Measurements from ENCODE around the gene DSN1.
"Not testable (repeated sequence)": the region's sequence is repeated elsewhere in the genome, so short reads cannot be mapped to it uniquely, and the experiment has no call there.

Gene DSN1

DNA sequence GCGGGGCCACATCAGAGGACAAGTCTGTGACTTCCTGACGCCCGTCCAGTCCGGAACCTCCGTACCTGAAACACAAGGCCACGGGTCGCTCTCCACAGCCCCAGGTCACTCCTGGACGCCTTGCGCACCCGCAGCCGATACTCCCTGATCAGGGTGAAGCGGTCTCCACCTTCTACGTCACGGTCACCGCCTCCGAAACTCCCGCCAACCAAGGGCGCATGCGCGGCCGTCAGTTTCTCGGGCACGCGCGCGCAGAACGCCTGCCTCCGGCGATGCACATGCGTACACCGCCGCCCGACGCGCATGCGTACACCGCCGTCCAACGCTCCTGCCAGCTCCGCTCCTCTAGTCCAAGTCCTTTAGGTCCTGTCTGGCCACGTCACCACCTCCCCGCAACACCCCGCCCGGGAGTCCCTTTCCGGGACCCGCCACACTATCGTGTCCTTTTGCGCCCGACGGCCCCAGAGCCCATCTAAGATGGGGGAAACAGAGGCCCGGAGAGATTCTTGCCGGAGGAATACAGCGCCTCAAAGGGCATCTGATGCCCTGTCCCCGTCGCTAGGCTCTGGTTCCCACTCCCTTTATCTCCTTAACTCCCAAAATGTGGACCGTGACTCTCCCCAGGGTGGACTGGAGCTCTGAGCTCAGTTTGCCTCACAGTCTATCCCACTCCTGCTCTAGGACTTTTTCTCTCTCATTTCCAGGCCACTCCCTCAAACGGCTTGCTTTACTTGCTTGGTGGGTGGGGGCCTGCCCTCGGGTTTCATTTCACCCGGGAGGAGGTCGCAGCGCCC, at the start of gene DSN1:
DSN1 (minus strand) TSS at position 167 of the 794 bp plus-strand sequence. CDS start 2,305 bp downstream, outside the sequence.
- DNase-seq: peak; percentile 97 to 99 (median 98)

GRCh38 chr20:36823121-36823520, 49.6 kb upstream of the DSN1 start:
- no peak for DNase-seq

- DNase-seq: no peak
Measured at GRCh38 chr20:36821964-36822437, 48.4 kb upstream of the DSN1 start.

GRCh38 chr20:36820928-36821327, 47.4 kb upstream of the DSN1 start:
- DNase-seq: no peak

DNA sequence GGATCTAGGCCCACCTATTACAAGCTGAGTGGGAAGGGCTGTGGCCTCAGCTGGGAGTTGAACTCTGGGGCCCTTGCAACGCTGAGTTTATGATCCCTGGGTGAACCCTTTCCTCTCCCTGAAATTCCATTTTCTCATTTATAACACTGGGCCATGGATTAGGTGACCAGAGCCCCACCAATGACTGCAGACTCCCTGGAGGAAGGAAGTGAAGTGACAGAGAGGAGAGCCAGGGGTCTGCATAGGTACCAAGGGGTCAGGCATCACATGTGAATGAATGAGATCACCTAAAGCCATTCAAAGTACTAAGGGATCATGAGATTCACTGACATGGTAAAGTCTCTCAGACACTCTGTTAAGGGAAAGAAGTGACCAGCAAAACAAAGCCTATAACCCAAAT, 46.5 kb upstream of the DSN1 start:
- no peak for DNase-seq

DNA sequence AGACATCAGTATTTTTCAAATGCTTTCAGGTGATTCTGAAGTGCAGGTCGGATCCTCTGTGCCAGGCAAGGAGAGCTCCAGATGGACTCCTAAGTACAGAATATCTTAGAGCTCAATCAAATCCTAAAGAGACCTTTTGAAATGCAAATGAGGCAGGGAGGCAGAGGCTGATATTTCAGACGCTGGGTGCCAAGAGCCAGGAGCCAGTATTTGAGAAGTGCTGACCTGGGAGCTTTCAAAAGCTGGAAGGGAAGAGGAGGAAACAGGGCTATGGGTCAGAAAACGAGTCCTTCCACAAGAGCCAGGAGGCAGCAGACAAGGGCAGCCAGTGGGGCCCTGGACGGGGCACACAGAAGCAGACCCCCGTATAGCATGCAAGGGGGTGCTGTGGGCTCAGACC, 46.1 kb upstream of the DSN1 start:
- no peak for DNase-seq

GRCh38 chr20:36818861-36819260, 45.3 kb upstream of the DSN1 start:
- DNase-seq: no peak

GRCh38 chr20:36818185-36818584, 44.6 kb upstream of the DSN1 start:
- DNase-seq: no peak

GRCh38 chr20:36817496-36817895, 43.9 kb upstream of the DSN1 start:
- no peak for DNase-seq

GRCh38 chr20:36815454-36816091, 42.0 kb upstream of the DSN1 start:
- DNase-seq: no peak

GRCh38 chr20:36812594-36813463, 39.3 kb upstream of the DSN1 start:
- DNase-seq: no peak

- peak; percentile 23 to 63 (median 57) for DNase-seq
Measured at GRCh38 chr20:36808317-36809257, 35.0 kb upstream of the DSN1 start.

GRCh38 chr20:36806049-36806448, 32.5 kb upstream of the DSN1 start:
- DNase-seq: no peak

DNA sequence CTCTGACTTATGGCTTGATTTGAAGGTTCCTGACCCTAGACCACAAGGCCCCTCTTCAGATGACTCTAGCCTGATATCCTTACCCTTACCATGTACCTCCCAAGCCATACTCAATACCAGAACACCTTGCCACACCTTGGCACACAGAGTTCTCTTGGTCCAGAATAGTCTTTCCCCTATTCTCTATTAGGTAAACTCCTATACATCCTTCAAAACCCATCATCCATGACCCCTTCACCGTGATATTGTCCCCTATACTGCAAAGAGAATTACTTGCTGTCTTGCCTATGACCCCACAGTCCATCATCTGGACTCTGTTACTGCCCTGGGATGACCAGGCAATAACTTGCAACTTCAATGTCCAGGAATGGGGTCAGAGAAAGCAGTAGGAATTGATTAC, 31.8 kb upstream of the DSN1 start:
- no peak for DNase-seq

GRCh38 chr20:36804425-36804824, 30.9 kb upstream of the DSN1 start:
- DNase-seq: no peak

GRCh38 chr20:36802326-36803222, 29.0 kb upstream of the DSN1 start:
- no peak for DNase-seq

- DNase-seq: no peak
Measured at GRCh38 chr20:36800410-36800809, 26.8 kb upstream of the DSN1 start.

DNA sequence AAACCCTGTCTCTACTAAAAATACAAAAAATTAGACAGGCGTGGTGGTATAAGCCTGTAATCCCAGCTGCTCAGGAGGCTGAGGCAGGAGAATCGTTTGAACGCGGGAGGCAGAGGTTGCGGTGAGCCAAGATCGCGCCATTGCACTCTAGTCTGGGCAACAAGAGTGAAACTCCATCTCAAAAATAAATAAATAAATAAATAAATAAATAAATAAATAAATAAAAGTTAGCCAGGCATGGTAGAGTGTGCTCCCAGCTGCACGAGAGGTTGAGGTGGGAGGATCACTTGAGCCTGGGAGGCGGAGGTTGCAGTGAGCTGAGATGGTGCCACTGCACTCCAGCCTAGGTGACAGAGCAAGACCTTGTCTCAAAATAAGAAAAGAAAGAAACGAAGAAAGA, 25.8 kb upstream of the DSN1 start:
- DNase-seq: not testable (repeated sequence)

- DNase-seq: no peak
Measured at GRCh38 chr20:36796875-36797274, 23.3 kb upstream of the DSN1 start.

GRCh38 chr20:36796117-36796516, 22.6 kb upstream of the DSN1 start:
- no peak for DNase-seq

DNA sequence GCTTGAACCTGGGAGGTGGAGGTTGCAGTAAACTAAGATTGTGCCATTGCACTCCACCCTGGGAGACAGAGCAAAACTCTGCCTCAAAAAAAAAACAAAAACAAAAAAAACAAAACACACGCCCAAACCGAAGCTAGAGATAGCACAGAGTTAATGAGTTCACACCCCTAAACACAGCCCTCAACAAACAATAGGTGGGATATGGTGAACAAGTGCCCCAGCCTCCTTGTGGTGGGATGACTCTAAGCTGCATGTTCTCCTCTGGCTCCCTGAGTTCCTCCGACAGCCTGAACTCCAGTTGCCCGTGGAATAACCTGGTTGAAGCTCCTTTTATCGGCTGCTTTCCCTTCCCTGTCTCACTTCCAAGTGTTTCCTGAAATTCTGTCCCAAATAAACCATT, 22.1 kb upstream of the DSN1 start:
- no peak for DNase-seq
